ENCODE measurements around the gene CPA5.
"Not testable (repeated sequence)": the region's sequence is repeated elsewhere in the genome, so short reads cannot be mapped to it uniquely, and the experiment has no call there.

The CPA5 gene, protein sequence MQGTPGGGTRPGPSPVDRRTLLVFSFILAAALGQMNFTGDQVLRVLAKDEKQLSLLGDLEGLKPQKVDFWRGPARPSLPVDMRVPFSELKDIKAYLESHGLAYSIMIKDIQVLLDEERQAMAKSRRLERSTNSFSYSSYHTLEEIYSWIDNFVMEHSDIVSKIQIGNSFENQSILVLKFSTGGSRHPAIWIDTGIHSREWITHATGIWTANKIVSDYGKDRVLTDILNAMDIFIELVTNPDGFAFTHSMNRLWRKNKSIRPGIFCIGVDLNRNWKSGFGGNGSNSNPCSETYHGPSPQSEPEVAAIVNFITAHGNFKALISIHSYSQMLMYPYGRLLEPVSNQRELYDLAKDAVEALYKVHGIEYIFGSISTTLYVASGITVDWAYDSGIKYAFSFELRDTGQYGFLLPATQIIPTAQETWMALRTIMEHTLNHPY

DNA sequence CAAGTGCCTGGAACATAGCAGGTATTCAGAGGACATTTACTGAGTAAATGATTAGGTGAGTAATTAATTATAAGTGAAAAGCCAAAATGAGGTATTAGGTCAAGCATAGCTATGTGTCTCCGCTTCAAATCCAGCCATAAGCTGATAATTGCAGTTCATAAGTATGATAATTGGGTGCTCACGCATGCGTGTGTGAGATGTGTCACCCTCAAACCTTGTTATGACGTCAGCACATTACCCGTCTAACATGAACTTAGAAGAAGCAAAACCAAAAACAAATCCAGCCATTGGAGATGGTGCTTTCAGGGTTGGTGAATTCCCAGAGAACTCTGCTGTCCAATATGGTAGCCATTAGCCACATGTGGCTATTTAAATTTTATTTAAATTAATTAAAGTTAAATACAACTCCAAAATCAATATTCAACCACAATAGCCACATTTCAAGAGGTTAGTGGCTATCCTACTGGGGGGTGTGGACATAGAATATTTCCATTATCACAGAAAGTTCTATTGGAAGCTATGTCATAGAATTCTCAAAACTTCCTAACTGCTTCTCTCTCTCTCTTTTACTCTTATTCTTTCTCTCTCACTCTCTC is at the start of gene CPA5:
TSS of gene CPA5 (plus strand) at position 546 of the 596 bp plus-strand sequence. CDS start 1,670 bp downstream, outside the sequence.
- no peak for DNase-seq

DNA sequence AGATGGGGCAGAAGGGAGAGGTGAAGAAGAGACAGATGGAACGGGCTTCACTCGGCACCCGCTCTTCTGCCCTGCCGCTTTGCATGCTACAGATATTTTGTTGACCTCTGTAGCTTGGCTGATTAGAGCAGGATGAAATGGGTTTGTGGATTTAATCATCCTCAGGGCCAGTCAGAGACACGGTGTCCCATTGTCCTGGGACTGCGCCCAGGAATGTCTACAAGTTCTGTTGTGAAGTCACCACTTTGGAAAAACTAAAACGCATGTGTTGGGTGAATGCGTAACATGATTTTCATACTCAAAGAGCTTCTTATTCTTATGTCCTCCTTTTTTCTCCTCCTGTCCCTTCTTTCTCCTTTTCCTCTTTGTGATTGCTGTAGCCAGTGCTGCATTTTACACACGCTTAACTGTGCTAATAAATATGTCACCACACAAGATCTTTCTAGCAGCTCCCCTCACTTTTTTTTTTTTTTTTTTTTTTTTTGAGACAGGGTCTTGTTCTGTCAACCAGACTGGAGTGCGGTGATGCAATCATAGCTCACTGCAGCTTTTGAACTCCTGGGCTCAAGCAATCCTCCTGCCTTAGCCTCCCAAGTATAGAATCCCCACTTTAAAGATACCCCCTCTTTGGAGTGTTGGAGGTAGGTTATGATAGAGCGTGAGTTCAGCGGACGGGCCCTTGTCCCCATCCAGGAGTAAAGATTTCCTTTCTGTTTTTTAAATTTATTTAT is 48.2 kb upstream of the CPA5 start:
- DNase-seq = no peak

DNA sequence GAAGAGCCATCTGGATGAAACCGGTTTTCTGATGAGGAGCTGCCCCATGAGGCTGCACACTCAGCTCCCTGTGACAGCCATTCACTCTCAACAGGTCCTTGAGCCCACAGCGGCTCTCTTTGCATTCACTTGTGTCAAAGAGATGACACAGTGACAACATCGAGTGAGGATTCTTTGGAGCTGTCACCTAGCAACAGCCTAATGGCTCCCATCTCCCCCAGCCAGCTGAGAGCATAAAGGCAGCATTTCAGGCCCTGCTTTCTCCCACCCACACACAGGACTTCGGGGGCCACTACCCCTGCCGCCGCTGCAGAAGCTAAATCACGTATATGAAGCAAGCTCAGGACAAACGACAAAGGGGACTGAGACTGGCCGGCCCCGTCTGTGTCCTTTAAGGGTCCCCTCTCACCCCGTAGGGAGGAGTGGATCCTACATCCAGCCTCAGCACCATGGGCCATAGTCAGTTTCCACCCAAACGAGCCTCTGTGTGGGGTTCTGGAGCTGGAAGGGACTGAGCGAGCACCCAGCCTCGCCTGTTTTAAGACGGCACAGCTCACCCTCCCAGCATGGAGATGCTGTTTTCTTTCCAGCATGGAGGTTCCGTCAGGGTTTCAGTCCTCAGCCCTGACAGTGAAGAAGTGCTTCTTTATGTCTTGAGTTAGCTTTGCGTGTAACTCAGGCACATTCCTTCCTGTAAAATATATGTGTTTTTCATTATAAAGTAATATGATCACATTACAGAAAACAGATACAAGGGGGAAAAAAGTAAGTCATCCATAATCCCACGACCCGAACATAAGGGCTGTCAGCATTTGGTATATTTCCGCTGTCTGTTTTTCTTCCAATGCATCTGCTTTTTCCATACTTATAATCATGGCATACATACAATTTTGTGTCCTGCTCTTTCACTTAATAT is 46.7 kb upstream of the CPA5 start:
- peak; percentile 12 to 35 for DNase-seq

DNA sequence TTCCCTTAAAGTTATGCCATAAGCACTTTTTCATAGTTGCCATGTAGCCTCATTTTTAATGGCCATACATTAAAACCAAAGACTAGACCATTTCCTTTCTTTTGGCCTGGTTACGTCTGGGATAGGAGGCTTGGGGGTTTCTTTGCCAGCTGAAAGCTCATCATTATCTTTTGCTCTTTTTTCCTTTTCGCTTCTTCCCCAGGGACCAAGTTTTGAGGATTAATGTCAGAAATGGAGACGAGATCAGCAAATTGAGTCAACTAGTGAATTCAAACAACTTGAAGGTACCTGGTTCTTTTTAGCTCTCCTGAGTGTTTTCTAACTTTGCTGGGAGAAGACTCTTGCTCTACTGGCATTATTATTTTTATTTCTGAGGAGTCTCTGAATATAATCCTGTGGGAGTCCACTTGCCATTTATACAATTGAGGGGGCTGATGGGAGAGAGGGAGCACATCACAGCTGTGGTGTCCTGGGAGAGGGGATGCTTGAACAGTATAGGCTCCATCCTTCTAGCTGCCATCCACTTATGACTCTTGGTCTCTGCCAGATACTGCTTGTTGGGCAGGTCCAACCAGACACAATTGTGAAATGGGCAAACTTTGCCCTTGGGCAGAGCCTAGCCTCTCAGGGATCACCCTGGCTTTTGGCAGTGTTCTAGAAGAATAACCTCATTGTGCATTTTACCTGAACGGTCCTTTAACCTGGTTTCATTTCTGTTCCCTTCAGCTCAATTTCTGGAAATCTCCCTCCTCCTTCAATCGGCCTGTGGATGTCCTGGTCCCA is 45.9 kb upstream of the CPA5 start:
- DNase-seq = no peak

DNA sequence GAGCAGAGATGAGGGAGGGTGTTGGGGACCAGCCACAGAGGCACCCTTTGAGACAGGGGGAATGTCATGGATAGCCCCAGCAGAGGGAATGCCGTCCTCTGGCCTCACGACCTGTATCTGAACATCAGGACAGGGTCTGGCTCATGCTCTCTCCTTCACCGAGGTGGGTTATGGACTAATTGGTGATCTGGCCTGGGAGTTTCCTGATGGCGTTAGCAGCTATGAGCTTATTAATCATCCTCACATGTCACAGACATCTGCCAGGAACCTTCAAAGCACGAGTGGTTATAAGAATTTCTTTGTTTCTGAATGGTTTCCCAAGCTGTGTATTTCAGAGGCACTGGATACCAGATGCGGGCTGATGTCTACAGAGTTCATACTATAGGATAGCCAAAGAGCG is 44.8 kb upstream of the CPA5 start:
- DNase-seq = no peak

DNA sequence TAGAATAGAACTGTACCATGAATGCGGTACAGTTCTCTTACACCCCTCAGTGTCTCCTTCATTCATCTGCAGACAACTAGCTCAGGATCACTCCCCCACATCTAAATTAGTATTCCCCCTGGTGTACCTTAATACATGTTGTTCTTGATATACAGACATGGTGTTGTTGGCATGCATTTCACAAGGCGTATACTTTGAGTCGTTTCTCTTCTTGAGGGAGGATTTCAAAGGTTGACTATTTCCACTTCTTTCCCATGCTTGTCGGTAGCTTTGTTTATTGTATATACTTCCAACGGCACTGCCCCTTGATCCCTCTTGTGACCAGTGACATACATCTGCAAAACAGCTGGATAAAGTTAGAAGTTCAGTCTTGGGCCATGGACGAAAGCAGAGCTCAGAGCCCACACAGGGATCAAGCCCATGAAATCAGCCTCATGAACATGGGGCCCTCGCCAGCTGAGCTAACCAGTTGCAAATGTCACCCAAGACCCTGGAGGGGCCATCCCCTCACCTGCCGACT is 43.1 kb upstream of the CPA5 start:
- no peak for DNase-seq

DNA sequence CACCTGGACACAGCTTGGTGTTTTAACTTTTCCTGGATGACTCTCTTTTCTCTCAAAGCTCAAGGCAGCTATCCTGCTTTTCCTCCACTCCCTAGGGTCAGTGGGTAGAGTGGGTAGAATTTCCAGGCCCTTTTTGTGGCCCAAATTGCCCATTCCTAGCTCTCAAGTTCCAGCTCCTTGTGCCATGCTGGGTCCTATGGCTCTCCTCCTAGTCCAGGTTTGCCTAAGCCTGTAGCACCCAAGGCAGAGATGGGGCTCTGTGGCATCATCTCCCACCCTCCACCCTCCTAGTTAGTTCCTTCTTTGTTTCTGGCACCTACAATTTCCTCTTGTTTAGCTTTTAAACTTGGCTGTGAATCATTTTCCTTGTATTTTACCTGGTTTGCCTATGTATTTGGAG is 42.0 kb upstream of the CPA5 start:
- no peak for DNase-seq

DNA sequence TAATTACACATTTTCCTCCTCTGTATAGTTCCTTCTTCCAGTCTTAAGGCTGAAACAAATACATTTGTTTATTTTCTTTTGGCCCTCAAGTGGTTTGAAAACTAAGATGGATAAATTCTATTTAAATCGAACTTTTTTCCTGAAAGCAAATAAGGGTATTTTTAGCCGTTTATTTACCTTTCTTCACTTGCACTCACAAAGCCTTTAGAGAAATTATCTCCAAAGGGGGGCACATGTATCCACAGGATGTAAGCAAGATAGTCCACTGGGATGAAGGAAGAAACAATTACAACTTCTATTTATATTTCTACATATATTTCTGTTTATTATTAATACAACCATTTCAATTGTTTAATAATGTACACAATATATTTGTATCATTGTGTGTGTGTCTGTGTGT is 41.5 kb upstream of the CPA5 start:
- DNase-seq = no peak

DNA sequence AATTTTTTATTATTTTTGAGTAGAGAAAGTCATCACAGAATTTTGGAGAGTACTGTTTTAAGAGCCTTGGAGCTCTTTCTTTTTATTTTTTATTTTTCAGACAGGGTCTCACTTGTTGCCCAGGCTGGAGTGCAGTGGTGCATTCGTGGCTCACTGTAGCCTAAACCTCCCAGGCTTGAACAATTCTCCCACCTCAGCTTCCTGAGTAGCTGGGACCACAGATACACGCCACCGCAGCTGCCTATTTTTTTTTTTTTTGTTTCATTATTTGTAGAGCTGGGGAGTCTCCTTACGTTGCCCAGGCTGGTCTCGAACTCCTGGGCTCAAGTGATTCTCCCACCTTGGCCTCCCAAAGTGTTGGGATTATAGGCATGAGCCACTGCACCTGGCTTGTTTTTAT is 41.1 kb upstream of the CPA5 start:
- no peak for DNase-seq

DNA sequence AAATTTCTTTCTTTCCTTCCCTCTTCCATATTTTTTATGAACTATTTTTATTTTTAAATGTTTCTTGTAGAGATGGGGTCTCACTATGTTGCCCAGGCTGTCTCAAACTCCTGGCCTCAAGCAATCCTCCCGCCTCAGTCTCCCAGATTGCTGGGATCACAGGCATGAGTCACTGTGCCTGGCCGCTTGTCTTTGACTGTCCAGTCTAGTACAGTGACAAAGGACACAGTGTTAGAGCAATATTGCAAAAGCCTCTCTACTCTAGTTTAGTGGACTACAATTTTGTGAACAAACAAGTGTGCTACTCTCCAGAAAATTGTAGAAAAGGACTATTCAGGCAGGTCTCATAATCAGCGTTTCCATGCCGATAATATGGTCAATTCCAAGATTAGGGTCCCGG is 40.6 kb upstream of the CPA5 start:
- no peak for DNase-seq

DNA sequence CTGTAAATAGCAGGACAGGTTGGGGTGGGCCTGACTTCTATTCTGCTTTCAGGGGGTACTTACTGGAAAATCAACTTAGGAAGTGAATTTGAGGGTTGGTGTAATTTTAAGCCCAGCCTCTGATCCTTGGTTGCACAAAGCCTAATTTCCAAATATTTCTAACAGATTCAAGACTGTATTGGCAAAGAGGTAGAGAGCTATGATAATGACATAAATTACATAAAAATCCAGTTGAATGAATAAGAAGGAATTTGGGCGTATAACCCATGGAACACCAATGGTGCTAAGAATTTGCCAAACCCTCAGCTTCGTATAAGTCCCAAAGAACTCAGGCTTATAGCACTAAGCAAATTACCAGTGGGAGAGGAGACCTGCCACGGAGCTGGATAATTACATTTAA is 39.7 kb upstream of the CPA5 start:
- DNase-seq = no peak

DNA sequence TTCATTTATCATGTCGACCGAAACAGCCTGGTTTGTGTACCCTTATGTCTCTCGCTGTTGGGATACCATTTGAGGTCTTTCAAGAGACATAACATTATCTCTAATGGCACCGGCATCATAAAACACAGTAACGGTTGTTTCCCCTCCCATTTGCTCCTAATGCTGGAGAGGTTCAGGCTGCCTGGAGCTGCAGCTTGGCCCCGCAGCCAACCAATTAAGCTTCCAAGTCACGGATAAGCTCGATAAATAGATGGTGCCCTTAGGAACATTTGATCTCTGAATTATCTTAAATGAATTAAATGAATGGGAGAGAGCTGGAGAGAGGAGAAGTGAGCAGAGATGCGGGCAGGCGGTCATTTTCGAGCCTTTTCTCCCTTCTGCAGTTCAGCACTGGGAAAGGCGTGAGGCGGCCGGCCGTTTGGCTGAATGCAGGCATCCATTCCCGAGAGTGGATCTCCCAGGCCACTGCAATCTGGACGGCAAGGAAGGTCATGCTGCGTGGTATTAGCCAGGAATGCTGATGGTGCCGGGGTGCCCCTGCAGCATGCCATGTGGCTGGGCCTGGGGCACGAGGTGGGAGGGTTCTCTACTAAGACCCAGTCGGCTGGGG is 39.1 kb upstream of the CPA5 start:
- peak in 1 of 2 experiments; percentile 45 for DNase-seq

DNA sequence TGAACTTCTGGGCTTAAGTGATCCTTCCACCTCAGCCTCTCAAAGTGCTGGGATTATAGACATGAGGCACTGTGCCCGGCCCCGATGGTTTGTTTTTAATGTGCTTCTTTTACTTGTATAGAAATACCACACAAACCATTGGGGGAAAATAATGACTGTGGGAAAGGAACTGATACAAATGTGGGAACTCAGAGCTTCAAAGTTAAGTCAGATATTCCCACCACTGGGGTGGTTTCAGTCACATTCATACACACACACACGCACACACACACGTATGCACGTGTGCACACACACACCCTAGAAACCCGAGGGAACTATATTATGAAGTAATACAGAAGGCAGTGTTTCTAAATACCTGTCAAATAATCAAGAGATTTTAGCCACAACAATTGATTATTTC is 34.6 kb upstream of the CPA5 start:
- no peak for DNase-seq

DNA sequence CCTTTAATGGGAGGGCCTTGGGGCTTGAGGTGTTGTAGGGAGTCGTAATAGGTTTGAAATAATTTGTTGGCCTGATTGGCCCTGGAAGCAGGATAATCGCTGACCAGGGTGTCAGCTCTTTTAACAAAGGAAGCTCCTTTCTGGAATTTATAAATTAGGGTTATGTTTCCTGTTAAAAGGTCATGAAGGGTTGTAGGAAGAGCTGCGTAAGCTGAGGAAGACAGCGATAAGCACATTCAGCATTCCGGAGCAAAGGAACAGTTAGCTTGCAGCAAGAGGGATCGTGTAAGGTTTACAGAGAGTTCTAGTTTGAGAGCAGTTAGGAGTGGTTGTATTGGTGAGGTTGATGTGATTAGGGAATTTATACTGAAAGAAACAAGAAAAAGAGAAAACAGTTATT is 30.3 kb upstream of the CPA5 start:
- no peak for DNase-seq

DNA sequence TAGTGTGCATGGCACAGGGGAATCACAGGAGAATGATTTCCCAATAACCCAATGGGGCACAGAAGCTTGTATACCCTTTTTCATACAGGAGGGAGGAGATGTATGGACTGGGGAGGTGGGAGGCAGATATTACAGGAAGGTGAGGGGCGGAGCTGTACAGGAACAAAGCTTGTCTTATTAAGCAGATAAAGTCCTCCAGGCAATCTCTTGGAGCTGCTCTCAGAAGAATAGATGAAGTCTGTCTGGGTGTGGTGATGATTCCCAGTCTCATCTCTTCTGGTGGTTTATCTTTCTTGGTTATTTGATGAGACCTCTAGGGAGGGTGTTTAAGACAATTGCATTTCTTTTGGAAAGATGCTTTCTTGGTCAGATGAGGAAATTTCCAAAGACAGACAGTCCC is 25.1 kb upstream of the CPA5 start:
- no peak for DNase-seq

DNA sequence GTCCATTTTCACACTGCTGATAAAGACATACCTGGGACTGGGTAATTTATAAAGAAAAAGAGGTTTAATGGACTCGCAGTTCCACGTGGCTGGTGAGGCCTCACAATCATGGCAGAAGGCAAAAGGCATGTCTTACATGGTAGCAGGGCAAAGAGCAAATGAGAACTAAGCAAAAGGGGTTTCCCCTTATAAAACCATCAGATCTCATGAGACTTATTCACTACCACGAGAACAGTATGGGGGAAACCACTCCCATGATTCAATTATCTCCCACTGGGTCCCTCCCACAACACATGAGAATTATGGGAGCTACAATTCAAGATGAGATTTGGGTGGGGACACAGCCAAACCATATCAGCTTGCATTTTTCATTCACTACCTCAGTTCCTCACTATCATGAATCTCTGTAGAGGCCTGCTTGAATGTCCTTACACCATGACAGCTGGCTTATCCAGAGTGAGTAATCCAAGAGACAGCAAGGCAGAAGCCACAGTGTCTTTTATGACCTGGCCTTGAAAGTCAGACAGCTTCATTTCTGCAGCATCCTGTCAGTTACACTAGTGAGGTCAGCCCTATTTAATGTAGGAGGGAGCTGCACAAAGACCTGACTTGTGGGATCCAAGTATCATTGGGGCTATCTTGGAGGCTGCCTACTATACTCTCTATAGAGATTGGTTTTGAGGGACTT is 22.9 kb upstream of the CPA5 start:
- not testable (repeated sequence) for DNase-seq

DNA sequence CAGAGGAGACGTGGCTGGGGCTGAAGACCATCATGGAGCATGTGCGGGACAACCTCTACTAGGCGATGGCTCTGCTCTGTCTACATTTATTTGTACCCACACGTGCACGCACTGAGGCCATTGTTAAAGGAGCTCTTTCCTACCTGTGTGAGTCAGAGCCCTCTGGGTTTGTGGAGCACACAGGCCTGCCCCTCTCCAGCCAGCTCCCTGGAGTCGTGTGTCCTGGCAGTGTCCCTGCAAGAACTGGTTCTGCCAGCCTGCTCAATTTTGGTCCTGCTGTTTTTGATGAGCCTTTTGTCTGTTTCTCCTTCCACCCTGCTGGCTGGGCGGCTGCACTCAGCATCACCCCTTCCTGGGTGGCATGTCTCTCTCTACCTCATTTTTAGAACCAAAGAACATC is 22.0 kb upstream of the CPA5 start:
- DNase-seq = no peak

DNA sequence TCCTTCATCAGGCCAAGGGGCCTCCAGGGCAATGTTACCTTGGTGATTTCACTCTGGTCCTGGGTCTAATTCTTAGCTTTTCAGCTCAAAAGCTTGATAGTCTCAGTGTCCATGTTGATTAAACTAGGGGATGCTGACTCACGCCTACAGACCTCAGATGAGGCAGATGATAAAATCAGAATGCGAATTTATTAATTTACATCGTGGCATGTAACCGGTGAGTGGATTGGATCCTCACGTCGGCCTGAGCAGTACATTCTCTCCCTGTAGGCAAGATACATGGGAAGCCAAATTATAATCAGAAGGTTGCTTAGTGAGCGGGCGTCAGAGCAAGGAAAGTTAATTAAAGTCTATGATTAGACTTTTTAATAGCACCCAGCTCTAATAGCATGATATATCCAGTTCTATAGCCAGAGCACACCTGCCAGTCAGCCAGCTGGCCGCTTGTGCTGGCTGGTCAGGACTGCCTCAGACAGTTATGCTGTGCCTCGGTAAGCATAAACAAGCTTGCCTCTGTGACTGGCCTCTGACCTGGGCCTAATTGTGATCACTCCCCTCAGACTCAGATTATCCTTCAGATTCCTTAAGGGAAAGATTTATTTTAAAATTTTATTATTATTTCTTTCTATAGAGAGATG is 20.2 kb upstream of the CPA5 start:
- DNase-seq = no peak

DNA sequence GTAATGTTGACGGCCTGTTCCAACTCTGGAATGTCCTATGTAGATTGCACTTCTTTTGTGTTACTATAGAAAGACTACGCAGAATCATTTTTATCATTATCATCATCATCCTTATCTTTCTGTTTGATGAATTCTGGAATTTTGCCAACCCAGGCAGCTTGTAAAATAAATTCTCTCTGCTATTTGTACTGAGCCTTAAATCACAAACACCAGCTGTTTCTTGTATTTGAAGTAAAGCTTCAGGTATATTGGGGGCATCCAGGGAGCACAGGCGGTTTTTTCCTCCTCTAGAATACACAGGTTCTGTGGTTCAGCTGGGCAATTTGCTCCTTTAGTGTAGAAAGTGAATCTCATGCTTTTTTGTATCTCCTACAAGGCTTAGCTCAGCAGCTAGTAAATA is 14.9 kb upstream of the CPA5 start:
- DNase-seq = peak in 1 of 2 experiments; percentile 56
